ENCODE results near the gene CFAP46.

DNA sequence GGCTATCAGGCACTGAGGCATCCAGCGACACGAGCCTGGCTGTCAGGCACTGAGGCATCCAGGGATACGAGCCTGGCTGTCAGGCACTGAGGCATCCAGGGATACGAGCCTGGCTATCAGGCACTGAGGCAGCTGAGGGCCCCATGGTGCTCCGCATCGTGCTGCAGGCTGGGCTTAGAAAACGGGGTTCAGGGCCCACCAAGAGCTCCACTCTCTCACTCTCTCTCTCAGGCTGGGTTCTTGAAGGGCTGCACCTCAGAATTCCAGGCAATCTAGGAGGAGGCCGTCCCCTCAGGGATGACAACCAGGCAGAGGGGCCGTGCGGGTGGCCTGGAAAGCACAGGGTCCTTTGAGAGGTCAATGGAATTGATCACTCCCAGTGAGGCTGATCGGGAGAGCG is 69.0 kb downstream of the CFAP46 start:
- TF ChIP-seq EZH2 (IDR thresholded peaks at IDR 0.05; ENCODE audit: low read depth, unreplicated experiment): no peak
- TF ChIP-seq EZH2phosphoT487 (IDR thresholded peaks at IDR 0.05; ENCODE audit: unreplicated experiment): no peak
- TF ChIP-seq, protein P1, sequence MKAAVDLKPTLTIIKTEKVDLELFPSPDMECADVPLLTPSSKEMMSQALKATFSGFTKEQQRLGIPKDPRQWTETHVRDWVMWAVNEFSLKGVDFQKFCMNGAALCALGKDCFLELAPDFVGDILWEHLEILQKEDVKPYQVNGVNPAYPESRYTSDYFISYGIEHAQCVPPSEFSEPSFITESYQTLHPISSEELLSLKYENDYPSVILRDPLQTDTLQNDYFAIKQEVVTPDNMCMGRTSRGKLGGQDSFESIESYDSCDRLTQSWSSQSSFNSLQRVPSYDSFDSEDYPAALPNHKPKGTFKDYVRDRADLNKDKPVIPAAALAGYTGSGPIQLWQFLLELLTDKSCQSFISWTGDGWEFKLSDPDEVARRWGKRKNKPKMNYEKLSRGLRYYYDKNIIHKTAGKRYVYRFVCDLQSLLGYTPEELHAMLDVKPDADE (IDR thresholded peaks at IDR 0.05): no peak
- TF ChIP-seq, protein P2, sequence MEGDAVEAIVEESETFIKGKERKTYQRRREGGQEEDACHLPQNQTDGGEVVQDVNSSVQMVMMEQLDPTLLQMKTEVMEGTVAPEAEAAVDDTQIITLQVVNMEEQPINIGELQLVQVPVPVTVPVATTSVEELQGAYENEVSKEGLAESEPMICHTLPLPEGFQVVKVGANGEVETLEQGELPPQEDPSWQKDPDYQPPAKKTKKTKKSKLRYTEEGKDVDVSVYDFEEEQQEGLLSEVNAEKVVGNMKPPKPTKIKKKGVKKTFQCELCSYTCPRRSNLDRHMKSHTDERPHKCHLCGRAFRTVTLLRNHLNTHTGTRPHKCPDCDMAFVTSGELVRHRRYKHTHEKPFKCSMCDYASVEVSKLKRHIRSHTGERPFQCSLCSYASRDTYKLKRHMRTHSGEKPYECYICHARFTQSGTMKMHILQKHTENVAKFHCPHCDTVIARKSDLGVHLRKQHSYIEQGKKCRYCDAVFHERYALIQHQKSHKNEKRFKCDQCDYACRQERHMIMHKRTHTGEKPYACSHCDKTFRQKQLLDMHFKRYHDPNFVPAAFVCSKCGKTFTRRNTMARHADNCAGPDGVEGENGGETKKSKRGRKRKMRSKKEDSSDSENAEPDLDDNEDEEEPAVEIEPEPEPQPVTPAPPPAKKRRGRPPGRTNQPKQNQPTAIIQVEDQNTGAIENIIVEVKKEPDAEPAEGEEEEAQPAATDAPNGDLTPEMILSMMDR (conservative IDR thresholded peaks at IDR 0.05; ENCODE audit: low read depth in 2 of 2): no peak
- no peak for TF ChIP-seq POLR2AphosphoS5 (IDR thresholded peaks at IDR 0.05; ENCODE audit: low read depth)
- TF ChIP-seq STAT1 (IDR thresholded peaks at IDR 0.05; ENCODE audit: unreplicated experiment): no peak
- TF ChIP-seq, protein P3, sequence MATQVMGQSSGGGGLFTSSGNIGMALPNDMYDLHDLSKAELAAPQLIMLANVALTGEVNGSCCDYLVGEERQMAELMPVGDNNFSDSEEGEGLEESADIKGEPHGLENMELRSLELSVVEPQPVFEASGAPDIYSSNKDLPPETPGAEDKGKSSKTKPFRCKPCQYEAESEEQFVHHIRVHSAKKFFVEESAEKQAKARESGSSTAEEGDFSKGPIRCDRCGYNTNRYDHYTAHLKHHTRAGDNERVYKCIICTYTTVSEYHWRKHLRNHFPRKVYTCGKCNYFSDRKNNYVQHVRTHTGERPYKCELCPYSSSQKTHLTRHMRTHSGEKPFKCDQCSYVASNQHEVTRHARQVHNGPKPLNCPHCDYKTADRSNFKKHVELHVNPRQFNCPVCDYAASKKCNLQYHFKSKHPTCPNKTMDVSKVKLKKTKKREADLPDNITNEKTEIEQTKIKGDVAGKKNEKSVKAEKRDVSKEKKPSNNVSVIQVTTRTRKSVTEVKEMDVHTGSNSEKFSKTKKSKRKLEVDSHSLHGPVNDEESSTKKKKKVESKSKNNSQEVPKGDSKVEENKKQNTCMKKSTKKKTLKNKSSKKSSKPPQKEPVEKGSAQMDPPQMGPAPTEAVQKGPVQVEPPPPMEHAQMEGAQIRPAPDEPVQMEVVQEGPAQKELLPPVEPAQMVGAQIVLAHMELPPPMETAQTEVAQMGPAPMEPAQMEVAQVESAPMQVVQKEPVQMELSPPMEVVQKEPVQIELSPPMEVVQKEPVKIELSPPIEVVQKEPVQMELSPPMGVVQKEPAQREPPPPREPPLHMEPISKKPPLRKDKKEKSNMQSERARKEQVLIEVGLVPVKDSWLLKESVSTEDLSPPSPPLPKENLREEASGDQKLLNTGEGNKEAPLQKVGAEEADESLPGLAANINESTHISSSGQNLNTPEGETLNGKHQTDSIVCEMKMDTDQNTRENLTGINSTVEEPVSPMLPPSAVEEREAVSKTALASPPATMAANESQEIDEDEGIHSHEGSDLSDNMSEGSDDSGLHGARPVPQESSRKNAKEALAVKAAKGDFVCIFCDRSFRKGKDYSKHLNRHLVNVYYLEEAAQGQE (IDR thresholded peaks at IDR 0.05; ENCODE audit: unreplicated experiment): no peak
